ENCODE results near the gene VWA8.

The VWA8 gene

GRCh38 chr13:41960637-41961465, at the start of gene VWA8:
TSS of gene VWA8 (minus strand) at chr13:41961109. CDS start at chr13:41961015, 94 bp downstream.
- DNase-seq (ENCODE audit: low read depth in 2 of 2): peak; percentile 77 to 81

- DNase-seq (ENCODE audit: low read depth in 2 of 2): no peak
These were observed 48.1 kb upstream of the VWA8 start for GRCh38 chr13:42009057-42009456.

GRCh38 chr13:42007844-42008243, 46.9 kb upstream of the VWA8 start:
- no peak for DNase-seq (ENCODE audit: low read depth in 2 of 2)

GRCh38 chr13:42002066-42002465, 41.2 kb upstream of the VWA8 start:
- no peak for DNase-seq (ENCODE audit: low read depth in 2 of 2)

- DNase-seq (ENCODE audit: low read depth in 2 of 2): no peak
These were observed 40.7 kb upstream of the VWA8 start for GRCh38 chr13:42001580-42001979.

- DNase-seq (ENCODE audit: low read depth in 2 of 2): no peak
These were observed 39.9 kb upstream of the VWA8 start for GRCh38 chr13:42000846-42001245.

- no peak for DNase-seq (ENCODE audit: low read depth in 2 of 2)
These were observed 36.5 kb upstream of the VWA8 start for GRCh38 chr13:41997396-41997795.

- peak; percentile 7 to 31 for DNase-seq (ENCODE audit: low read depth in 2 of 2)
These were observed 35.0 kb upstream of the VWA8 start for GRCh38 chr13:41995946-41996345.

GRCh38 chr13:41995336-41995735, 34.4 kb upstream of the VWA8 start:
- no peak for DNase-seq (ENCODE audit: low read depth in 2 of 2)

- DNase-seq (ENCODE audit: low read depth in 2 of 2): no peak
These were observed 33.8 kb upstream of the VWA8 start for GRCh38 chr13:41994696-41995095.

GRCh38 chr13:41991936-41992335, 31.0 kb upstream of the VWA8 start:
- DNase-seq (ENCODE audit: low read depth in 2 of 2): no peak

GRCh38 chr13:41988244-41988643, 27.3 kb upstream of the VWA8 start:
- DNase-seq (ENCODE audit: low read depth in 2 of 2): no peak

GRCh38 chr13:41985788-41986508, 25.0 kb upstream of the VWA8 start:
- DNase-seq (ENCODE audit: low read depth in 2 of 2): no peak

- DNase-seq (ENCODE audit: low read depth in 2 of 2): no peak
These were observed 21.2 kb upstream of the VWA8 start for GRCh38 chr13:41981951-41982715.

GRCh38 chr13:41978007-41978406, 17.1 kb upstream of the VWA8 start:
- DNase-seq (ENCODE audit: low read depth in 2 of 2): no peak

GRCh38 chr13:41976476-41976875, 15.6 kb upstream of the VWA8 start:
- DNase-seq (ENCODE audit: low read depth in 2 of 2): no peak

GRCh38 chr13:41974262-41974900, 13.5 kb upstream of the VWA8 start:
- DNase-seq (ENCODE audit: low read depth in 2 of 2): no peak

GRCh38 chr13:41973247-41973741, 12.4 kb upstream of the VWA8 start:
- no peak for DNase-seq (ENCODE audit: low read depth in 2 of 2)

- no peak for DNase-seq (ENCODE audit: low read depth in 2 of 2)
These were observed 10.9 kb upstream of the VWA8 start for GRCh38 chr13:41971848-41972247.

- DNase-seq (ENCODE audit: low read depth in 2 of 2): no peak
These were observed 10.0 kb upstream of the VWA8 start for GRCh38 chr13:41970918-41971317.

- DNase-seq (ENCODE audit: low read depth in 2 of 2): no peak
These were observed 9.1 kb upstream of the VWA8 start for GRCh38 chr13:41970022-41970421.

GRCh38 chr13:41969072-41969471, 8.2 kb upstream of the VWA8 start:
- no peak for DNase-seq (ENCODE audit: low read depth in 2 of 2)

Data from stimulated activated CD4-positive, alpha-beta T cell treated with anti-CD3 and anti-CD28 coated beads, Interleukin-15, amount 100 ng/mL, for 48 hours (primary cell).